Kidney capillary endothelial cell (primary cell): Measurements from ENCODE around the gene ASAP2.

Experiments used
- DNase-seq: peaks from one replicate; pipeline ENCODE4 v3.0.0-alpha.2; 2018; ENCODE audit warnings: low spot score

ASAP2 gene

GRCh38 chr2:9275399-9275798 lies 68.8 kb downstream of the ASAP2 start:
- DNase-seq, result no peak

GRCh38 chr2:9276074-9276473 lies 69.5 kb downstream of the ASAP2 start:
- no peak for DNase-seq

DNA sequence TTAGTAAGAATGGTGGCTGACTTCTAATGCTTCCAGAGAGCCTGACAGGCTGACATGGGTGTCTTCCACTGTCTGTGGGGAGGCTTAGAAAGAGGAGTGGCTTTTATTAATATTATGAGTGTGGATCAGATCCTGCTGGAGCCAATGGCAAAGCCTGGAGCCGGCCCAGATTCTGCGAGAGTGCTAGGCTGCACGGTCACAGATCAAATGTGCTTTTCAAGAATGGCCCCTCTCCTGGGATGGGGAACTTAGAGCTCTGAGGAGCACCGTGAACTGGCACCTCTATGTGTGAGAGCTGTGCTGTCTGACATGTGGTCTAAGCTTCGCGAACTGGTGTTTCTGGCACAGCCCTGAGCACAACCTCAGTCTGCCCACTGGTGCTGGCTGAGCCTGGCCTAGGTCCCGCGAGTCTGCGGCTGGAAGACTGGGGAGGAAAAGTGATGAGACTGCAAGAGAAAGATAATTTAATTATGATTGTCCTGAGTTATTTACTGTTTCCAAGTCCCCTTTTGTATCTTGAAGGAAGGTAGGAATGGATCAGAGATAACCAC lies 70.4 kb downstream of the ASAP2 start:
- DNase-seq, result no peak

DNA sequence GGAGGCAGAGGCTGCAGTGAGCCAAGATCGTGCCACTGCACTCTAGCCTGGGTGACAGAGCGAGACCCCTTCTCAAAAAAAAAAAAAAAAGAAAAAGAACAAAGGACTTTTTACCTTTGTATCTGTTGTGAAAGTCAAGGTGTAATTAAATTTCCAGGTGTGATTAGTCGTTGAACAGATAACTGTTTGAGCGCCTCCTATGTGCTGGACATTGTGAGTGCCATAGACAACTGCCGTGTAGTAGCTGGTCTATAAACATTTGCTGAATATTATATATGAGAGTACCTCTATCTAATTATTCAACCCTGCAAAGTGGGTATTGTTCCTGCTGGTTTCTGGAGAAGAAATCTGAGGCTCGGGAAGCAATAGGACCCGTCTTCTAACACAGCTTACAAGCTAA lies 71.8 kb downstream of the ASAP2 start:
- no peak for DNase-seq

DNA sequence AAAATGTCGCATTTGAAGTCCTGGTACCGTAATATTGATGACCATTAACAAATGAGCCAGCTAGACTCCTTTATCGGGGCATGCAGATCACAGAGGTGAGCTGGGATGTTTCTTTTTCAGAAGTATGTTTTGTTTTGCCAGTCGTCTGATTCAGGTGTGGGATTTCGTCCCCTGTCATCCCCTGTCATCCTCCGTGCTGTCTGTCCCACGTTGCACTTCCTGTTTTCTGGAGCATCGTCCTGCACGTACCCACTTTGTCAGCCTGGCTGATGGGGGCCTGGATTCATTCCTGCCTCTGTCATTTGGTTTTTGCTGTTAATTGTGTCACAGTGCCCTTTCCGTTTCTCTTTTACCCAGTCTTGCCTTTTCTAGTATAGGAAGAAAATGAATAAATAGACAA lies 72.8 kb downstream of the ASAP2 start:
- DNase-seq, result no peak

DNA sequence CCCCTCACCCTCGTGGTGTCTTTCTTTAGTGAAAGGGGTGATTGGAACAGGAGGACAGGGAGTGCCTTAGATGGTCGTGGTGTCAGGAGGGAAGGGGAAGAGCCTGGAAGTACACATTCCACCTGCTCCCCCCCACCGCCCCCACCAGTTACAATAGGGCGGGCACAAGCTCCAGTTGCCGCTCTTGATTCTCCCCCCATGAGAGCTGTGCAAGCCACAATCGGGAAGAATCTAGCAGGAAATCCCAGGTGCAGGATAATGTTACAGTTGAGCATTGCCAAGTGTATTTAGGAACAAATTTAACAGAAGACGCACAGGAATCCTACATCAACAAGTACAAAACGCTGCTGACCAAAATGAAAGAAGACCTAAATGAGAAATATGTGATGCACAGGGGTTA lies 73.6 kb downstream of the ASAP2 start:
- DNase-seq, result no peak

GRCh38 chr2:9281145-9281544 lies 74.5 kb downstream of the ASAP2 start:
- no peak for DNase-seq

DNA sequence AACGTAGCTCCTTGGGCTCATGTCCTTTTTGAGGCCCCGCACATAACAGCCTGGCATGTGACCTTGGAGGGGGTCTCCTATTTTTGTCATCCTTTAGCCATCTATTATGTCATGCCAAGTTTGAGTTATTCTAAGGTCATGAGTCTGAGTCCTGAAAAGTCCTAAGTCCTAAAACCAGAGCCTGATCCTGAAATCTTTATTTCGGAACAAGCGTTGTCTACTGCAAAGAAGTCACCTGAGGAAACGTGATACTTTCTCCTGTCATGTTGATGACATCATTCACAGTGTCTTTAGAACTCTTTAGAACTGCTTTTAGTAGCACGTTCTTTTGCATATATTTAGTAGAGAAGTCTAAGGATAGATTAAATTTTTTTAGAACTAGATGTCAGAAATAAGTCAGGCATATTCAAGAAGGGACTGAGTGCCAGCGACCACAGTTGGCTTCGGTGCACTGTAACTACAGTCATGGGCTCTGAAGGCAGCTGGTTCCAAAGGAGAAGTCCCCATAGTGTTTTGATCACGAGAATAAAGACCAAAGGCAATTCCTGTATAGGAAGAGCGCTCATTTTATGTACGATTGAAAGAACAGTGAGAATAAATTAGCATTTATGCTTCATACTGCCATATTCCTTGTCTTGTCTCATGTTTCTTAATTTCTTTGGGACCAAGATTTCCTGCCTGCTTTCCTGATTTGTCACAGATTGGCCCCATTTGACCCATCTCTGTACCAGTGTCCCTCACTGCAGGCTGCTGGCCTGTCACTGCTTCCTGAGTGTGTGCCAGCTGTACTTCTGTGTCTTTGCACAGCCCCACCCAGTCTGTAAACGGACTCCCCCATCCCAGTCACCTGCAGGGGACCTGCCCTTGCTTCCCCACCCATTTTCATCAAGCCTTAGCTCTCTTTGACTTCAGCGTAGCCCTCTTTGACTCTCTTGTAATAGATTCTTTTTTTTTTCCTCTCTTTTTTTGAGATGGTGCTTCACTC lies 75.8 kb downstream of the ASAP2 start:
- no peak for DNase-seq

GRCh38 chr2:9284521-9285297 lies 78.1 kb downstream of the ASAP2 start:
- no peak for DNase-seq

GRCh38 chr2:9285385-9285920 lies 78.8 kb downstream of the ASAP2 start:
- DNase-seq, result no peak

DNA sequence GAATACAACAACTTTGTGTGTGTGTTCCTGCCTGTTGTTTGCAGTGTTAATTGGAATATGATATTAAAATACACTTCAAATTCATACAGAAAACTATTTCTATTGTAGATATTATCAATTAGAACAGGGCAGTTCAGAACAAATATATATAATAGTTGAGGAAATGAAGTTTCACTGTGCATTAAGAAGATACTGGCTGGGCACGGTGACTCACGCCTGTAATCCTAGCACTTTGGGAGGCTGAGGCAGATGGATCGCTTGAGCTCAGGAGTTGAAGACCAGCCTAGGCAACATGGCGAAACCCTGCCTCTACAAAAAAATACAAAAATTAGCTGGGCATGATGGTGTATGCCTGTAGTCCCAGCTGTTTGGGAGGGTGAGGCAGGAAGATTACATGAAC lies 79.3 kb downstream of the ASAP2 start:
- DNase-seq, result no peak

- DNase-seq, result no peak
Observed at GRCh38 chr2:9286554-9287399, 80.2 kb downstream of the ASAP2 start.

DNA sequence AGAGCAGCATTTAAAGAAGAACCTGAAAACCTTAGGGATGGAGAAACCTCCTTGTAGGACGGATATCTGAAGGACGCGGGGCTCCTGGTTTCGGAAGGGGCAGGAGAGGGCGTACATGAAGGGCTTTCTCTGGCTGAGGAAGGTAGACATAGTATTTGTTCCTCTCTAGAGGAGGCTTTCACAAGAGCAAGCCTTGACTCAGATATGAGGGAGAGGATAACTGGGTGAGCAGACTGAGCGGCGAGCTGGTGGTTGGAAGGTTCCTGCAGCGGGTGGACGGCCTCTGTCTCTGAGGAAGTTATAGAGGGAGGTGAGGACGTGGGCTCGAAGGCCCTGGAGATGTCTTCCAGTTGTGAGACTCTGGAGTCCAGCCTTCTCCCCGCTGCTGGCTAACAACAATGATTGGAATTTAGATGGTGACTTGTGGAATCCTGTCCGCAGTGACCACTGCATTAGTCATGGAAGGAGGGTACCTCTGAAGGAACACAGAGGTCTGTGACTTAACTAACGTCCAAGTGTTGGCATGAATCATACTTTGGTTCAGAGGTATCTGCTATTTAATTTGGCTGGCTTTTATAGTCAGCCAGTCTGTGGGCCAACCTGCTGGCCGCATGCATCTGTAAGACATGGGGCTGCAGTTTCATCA lies 80.9 kb downstream of the ASAP2 start:
- DNase-seq, result peak; percentile 99

- DNase-seq, result no peak
Observed at GRCh38 chr2:9288233-9288632, 81.6 kb downstream of the ASAP2 start.

- no peak for DNase-seq
Observed at GRCh38 chr2:9288681-9289338, 82.2 kb downstream of the ASAP2 start.

GRCh38 chr2:9291331-9291730 lies 84.7 kb downstream of the ASAP2 start:
- peak; percentile 42 for DNase-seq

DNA sequence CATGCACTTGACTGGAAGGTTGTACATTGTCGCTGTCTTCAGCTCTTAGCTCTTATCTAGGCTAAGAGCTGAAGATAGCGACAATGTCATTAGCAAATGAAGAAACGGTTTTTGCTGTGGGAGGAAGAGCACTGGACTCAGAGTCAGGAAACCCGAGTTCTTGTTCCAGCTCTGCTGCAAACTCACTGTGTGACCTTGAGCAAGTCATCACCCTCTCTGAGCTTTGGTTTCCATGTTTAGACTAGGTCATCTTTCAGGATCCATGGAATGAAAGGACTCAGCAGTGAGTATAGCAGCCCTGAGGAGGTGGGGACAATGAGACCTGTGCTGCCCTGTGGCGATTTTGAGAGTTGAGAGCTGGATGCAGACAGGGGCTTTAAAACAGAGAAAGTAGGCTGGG lies 85.3 kb downstream of the ASAP2 start:
- no peak for DNase-seq

GRCh38 chr2:9292426-9292825 lies 85.8 kb downstream of the ASAP2 start:
- no peak for DNase-seq

DNA sequence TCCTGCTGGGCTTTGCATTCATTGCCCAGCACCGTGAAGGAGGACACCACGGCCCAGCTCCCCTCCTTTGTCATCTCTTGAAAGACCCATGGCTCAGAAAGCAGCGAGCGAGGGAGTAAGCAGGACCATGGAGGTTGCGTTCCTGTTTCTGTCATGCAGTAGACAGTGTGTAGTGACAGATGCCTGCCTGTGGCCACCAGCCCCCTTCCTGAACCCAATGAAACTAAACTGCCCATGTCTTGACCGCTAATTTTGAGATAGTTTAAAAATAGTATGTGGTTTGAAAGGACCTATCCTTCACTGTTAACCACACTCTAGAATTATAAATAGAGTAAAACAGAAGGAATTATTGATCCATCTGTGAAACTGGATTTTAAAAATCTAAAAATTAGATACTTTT lies 88.2 kb downstream of the ASAP2 start:
- no peak for DNase-seq

DNA sequence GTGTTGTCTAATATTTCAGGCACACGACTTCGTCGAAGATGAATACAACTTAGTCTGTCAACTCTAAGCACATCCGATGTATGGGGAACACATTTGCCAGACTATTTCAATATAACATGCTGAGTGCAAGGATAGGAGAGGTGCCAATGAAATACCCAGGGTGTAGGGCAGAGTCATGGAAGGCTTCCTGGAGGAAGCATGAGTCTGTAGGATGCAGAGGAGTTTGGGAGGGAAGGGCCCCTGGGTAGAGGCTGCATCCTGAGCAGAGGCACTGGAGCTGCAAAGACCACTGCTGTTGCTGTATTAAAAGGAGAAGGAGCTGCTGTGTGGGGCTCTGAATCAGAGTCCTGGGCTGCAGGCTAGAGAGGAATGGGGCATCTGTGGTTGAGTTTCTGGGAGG lies 89.9 kb downstream of the ASAP2 start:
- no peak for DNase-seq

- DNase-seq, result no peak
Observed at GRCh38 chr2:9297156-9297555, 90.5 kb downstream of the ASAP2 start.
